GM18505 (cell line): ENCODE measurements around the gene HNRNPUL2.

ENCODE experiments used
- ATAC-seq: cut with Tn5 transposase; IDR thresholded peaks from one replicate; pipeline ENCODE4 v1.9.1; 2021; ENCODE audit not compliant: unreplicated experiment
- POLR2A ChIP-seq: IDR thresholded peaks from 4 replicates; pipeline ENCODE4 v1.6.1; 2011; ENCODE audit warnings: borderline replicate concordance; ENCODE audit not compliant: insufficient read depth, insufficient read length; ENCODE audit errors: extremely low read depth

Gene HNRNPUL2

DNA sequence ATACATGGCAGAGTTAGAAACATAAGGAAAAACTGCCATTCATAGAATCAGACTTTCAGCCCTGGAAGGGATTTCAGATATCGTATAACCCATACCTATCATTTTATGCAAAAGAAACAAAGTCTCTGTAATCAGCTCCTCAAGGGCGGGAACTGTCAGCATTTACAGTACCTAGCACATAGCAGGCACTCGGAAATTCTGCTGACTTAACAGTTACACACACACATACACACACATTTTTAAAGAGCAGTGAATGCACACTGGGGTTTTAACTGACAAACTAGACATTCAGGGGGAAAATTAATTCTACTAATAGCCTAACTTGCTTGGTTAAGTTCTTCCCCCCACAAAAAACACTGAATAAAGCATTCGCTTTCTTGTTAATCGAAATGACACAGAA, 11.1 kb downstream of the HNRNPUL2 start:
- ATAC-seq: no peak
- TF ChIP-seq POLR2A: no peak

DNA sequence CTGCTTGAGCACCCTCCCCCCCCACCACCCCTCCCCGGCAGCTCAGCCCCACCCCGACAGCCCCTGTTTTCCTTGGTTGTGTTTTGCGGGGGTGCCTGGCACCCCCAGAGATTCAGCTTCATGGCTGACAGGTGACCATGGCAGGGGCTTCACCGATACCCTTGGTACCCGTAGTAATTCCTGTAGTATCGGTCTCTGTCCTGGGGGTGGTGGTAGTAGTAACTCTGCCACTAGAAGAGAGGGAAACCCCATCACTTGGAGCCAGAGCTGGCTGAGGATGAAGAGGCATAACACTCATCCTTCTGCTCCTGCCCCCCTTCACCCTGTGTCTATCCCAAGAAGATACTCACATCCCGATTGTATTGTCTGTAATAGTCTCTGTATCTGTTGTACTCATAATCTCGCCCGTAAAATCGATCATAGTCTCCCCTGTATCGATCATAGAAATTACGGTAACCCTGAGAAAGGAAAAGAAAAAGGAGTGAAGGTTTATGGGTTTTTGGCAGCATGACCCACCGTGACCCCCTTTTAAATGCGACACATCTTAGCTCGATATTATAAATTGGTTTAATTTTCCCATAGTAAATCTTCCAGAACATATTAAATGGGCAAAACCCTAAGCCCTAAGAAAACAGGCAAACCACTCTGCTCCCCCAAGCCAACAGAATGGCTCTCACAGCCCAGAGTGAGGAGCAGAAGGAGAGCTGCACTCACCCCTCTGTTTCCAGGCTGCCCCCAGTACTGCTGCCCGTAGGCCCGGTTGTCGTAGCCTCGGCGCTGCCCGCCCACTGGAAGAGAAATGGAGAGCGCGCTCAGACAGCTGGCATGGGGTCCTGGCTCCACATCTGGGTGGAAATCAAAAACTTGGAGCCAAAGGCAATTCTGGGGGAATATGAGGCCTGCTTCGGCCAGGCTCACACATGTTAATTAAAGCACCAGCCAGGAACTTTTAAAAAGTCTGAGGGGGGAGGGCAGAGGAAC, 11.8 kb downstream of the HNRNPUL2 start:
- ATAC-seq: no peak

DNA sequence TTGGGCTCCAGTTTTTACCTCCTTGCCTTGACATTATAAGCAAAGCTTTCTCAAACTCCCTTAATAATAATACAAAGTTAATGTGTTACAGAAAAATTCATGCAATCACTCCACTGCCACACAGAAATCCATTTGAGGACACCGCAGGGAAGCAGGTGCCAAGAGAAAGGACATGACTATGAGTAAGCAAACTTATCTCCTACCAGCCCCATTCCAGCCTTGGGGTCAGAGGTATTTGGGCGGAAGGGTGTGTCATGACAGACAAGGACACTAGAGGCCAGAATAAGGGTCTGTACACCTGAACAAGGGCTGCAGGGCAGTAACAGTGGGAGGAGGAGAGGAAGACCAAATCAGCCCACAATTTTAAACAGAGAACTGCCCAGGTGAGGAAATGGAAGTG, 13.9 kb downstream of the HNRNPUL2 start:
- ATAC-seq: no peak
- no peak for TF ChIP-seq POLR2A

More for the DNA sequence above, 11.8 kb downstream of the HNRNPUL2 start:
- no peak for TF ChIP-seq POLR2A

DNA sequence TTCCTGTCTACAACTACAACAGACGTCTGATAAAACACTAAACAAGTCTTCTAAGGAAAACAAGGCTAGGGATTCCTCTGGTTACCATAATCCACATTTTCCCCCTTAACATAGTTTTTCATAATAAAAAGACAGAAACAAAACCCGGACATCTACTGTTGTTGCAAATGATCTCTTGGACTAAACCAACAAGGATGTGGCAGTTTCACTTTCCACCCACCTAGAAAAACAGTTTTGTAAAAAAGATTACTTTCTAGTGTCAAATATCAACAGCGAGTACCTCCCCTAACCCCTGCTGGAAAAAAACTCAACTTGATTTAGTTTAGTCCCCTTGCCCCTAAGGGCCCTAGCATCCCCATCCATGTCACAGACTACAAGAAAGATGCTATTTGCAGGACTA, 14.4 kb downstream of the HNRNPUL2 start:
- no peak for ATAC-seq
- TF ChIP-seq POLR2A: no peak

DNA sequence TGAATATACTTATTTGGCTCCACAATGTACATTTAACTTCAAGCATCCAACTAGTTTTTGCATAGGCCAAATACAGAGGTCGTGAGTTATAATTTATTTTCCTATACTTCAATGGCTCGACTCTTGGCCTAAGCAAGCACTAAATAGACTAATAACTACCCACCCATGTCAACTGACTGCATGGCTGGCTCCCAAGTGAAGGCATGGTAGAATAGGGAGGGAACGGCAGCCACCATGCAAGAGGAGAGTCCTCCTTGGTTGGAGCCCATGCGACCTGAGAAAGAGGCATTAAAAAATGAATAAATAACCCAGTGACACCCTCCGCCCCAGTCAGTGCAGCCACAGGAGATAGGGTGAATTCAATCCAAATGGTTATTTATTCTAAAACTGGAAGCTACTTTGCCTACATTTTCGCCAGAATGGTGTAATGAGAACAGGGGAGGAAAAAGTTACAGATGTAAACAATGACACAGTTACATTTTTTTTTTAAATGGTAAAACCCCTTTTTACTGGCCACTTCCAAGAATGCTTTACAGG, 14.9 kb downstream of the HNRNPUL2 start:
- TF ChIP-seq POLR2A: no peak
- no peak for ATAC-seq

DNA sequence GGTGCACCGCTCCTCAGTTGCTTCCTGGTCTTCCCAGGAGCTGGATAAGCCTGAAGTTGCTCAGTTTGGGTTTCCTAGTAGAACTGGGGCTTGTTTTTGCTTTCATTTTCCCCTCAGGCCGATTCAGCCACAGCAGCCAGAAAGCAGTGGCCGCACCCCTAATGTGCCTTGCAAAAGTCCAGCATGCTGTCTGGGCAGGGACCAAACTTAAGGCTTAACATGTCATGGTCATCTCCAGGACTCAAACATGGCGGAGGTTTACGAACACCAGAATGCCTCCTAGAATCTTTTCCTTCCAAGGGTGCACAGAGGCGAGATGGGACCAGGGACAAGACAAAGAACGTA, 17.3 kb downstream of the HNRNPUL2 start:
- no peak for ATAC-seq
- TF ChIP-seq POLR2A: no peak

DNA sequence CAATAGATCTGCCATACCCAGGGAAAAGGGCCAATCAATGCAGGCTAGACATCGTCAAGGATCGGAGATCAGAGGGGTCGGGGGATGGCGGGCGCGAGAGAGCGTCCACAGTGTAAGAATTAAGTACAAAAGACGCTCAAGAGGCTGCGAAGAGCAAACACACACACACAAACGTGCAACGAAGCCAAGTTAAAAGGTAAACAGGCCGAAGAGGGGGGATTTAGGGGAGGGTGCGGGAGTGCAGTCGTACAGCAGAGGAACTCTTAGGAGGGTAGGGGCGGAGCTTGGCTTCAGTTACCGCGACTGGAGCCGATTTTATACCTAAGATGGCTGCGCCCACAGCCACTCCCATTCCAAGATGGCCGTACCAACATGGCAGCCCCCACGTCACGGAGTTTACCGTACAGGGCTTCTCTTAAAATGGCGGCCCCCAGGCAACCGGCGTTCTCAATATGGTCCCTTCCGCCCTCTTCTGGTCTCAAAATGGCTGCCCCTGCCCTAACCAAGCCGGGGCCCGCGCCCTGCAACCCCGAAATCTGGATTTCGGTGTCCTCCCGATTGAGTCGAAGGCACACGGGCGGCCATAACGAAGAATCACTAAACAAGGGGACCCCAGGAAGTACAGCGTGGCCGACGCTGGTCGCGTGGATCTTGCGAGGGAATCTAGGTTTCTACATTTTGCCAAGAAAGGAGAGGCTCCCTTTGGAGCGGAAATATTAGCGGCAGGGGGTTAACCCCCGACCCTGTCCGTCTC, 17.8 kb downstream of the HNRNPUL2 start:
- TF ChIP-seq POLR2A: peak; percentile 73
- peak; percentile 51 for ATAC-seq

DNA sequence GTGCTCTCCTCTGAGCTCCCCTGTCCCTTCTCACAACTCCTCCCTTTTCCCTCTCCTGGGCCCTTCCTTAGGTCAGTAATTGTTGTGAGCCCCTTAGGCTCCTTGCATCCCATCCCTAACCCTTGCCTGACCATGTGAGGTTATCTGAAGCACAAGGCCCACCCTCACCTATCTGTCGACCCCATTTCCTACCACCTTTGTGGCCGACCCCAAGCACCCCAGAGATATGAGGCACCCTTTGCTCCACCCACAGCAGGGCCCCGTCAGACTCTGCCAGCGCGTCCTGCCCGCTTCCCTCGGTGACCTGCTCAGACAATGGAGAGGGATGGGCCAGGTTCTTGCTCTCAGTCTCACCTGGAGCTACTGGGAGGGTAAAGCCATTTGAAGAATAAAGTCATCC, 18.5 kb downstream of the HNRNPUL2 start:
- ATAC-seq: no peak
- no peak for TF ChIP-seq POLR2A

DNA sequence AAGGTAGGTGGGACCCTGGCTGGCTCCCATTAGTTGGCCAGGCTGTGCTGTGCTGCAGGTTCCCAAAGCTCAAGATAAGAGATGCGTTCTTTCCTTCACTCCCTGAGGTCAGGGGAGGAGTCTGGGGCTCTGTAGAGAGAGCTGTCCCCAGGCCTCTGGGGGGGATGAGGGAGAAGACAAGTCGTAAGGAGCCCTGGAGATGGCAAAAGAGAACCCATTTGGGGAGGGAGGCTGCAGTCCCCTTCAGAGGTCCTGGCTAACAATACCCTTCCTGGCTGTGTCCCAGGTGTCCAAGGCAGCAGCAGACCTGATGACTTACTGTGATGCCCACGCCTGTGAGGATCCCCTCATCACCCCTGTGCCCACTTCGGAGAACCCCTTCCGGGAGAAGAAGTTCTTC, 18.9 kb downstream of the HNRNPUL2 start:
- no peak for TF ChIP-seq POLR2A
- no peak for ATAC-seq

DNA sequence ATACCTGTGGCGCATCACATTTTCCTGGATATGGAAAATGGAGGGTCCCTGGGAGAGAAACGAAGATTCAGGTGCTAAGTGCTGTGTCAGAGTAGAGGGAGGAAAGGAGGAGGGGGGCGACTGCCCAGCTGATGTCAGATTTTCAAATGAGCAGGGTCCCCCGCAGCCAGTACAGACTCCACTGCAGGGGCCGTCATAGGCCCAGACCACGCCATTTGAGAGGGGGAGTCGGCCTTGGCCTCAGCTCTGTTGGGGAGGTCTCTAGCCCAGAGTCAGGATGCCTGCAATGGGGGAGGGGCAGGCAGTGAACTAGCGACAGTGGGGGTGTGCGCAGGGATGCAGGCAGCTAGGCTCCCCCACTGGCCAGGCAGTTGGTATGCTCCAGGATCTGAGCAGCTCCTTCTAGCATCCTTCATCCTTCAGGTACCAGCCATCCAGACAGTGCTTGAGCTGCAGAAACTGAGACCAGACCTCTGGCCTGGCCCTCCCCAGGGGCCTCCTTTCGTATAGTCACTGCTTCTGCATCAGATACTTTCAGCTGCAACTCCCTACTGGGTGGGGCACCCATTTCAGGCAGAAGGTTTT, 19.9 kb downstream of the HNRNPUL2 start, which contains the start of the genes BSCL2 and GNG3:
TSS of gene BSCL2 (minus strand) at position 148 of the 585 bp plus-strand sequence. CDS start 229 bp downstream, outside the sequence.
TSS of gene GNG3 (plus strand) at position 400 of the 585 bp plus-strand sequence. CDS start 620 bp downstream, outside the sequence.
- no peak for TF ChIP-seq POLR2A
- ATAC-seq: no peak

DNA sequence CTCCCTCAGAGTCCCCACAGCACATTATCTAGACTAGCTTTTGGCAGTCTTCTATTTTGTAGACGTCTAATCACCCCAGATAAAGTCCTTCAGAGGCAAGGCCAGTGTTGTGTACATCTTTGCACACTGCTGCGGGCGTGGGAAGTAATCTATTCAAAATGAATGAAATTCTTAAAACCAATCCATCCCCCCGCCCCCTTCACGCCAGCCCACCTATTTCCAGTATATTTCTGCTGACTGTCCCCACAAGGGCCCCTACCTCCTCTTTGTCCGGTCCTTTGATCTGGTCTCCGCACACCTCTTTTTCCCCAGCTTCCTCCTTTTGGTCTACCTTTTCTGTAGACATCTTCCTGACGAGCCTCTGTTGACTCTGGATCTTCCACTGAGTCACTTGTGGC, 20.4 kb downstream of the HNRNPUL2 start:
- ATAC-seq: no peak
- TF ChIP-seq POLR2A: no peak

DNA sequence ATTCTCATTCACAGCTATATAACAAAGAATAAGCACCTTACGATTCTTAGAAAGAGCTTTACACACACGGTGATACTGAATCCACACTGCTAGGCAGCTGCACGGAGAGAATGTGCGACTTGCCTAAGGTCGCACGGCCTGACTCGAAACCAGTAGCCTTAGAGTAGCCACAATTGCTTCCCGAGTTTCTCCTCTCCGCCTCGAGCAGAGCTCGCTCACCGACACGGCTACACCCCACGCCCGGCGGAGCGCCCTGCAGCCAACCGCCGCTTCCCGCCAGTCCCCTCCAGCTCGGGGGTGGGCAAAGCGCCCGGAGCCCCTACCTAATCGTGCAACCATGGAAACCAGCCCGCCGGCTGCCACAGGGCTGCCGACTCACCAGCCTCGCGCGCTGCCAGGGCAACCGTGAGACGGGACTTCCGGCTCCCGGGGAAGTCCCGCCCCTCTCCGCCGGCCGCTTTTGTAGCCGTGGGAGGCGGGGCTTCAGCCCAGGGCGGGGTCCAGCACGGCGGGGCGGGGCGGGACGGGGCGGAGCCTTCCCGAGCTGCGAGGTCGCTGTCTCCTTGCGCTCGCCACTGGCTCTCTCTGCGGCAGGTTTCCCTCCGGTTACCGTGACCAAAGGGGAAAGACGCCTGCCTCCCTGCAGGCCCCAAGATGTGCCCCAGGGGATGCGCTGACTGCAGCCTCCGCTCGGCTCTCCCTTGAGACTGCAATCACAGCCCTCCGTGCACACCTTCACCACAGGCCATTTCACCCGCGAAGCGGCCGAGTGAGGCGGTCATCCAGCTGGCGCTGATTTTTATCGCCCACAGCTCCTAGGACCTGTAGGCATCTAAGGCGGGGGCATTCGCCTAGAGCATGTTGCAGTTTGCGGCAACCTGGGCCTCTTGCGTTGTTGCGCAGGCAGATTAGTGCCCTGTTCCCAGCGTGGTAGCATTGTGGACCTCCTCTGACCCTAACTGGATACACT, 21.1 kb downstream of the HNRNPUL2 start:
- peak; percentile 61 for ATAC-seq
- peak; percentile 59 for TF ChIP-seq POLR2A
